ENCODE results near the gene KCNN2. TPM values are rescaled to one million over a fixed set of nuclear protein-coding genes. Genes with fewer than 3 reads are reported as not detected.

Gene KCNN2
- total RNA-seq, 1 donor from 2014 or later, result 10.0 TPM

- no peaks in the 10 kb centered on the region for H3K4me1 ChIP-seq
- no peak overlapping the region for H3K4me3 ChIP-seq
- no peaks in the 10 kb centered on the region for H3K36me3 ChIP-seq
- no peak overlapping the region for H3K27ac ChIP-seq
- TF ChIP-seq, protein P1, sequence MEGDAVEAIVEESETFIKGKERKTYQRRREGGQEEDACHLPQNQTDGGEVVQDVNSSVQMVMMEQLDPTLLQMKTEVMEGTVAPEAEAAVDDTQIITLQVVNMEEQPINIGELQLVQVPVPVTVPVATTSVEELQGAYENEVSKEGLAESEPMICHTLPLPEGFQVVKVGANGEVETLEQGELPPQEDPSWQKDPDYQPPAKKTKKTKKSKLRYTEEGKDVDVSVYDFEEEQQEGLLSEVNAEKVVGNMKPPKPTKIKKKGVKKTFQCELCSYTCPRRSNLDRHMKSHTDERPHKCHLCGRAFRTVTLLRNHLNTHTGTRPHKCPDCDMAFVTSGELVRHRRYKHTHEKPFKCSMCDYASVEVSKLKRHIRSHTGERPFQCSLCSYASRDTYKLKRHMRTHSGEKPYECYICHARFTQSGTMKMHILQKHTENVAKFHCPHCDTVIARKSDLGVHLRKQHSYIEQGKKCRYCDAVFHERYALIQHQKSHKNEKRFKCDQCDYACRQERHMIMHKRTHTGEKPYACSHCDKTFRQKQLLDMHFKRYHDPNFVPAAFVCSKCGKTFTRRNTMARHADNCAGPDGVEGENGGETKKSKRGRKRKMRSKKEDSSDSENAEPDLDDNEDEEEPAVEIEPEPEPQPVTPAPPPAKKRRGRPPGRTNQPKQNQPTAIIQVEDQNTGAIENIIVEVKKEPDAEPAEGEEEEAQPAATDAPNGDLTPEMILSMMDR (IDR thresholded peaks at IDR 0.05), result no peak
- DNase-seq (ENCODE audit: low spot score in 2 of 2), result no peak
- no peaks in the 10 kb centered on the region for H3K9me3 ChIP-seq
- intact Hi-C loops (cut with DNase I), result no loop called here
- no peaks in the 10 kb centered on the region for H3K27me3 ChIP-seq
These were observed 29.4 kb upstream of the KCNN2 start for GRCh38 chr5:114332493-114332892.

DNA sequence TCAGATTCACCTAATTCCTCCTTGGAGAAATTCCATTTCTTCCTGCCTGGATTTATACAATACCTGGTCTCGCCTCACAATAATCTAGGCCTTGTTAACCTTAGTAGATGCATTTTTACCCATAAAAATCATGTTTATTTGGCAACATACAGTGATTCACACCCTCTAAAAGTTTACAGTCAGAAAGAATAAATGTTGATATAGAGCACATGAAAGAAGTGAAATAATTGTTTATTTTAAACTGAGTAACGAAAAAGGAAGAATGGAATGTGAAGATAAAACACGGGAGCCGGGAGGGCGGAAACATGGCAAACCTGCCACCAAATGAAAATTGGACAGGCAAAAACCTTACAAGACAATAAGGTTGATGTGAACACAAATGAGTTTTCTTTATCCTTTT lies 28.9 kb upstream of the KCNN2 start:
- H3K9me3 ChIP-seq, result no peaks in the 10 kb centered on the region
- TF ChIP-seq, protein P1 (IDR thresholded peaks at IDR 0.05), result no peak
- no peaks in the 10 kb centered on the region for H3K27me3 ChIP-seq
- no peak overlapping the region for H3K4me3 ChIP-seq
- no peak for DNase-seq (ENCODE audit: low spot score in 2 of 2)
- no peaks in the 10 kb centered on the region for H3K4me1 ChIP-seq
- intact Hi-C loops (cut with DNase I), result no loop called here
- H3K36me3 ChIP-seq, result no peaks in the 10 kb centered on the region
- no peak overlapping the region for H3K27ac ChIP-seq

DNA sequence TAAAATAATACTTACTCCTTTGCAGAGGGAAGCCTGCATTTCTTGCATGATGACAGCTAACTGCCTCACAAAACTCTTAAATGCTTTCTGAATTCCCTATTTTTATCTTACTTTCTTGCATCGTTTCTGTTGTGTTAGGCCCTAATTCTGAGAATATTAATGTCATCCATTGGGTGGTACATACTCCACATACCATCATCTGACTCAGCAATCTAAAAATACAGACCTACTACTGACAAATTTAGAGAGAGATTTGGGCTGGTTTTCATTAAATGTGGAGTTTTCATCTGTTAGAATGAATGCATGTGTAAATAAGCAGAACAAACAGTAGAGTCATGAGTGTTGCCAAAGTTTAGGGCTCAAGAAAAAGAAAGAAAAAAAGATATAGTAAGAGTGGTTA lies 26.5 kb upstream of the KCNN2 start:
- TF ChIP-seq, protein P1 (IDR thresholded peaks at IDR 0.05), result no peak
- Histone ChIP-seq H3K4me3 (no peak overlapping the region), H3K36me3 (no peaks in the 10 kb centered on the region), H3K9me3 (no peaks in the 10 kb centered on the region), H3K27me3 (no peaks in the 10 kb centered on the region), H3K4me1 (no peaks in the 10 kb centered on the region), H3K27ac (no peak overlapping the region)
- no peak for DNase-seq (ENCODE audit: low spot score in 2 of 2)
- intact Hi-C loops (cut with DNase I), result no loop called here

- no peaks in the 10 kb centered on the region for H3K36me3 ChIP-seq
- no peaks in the 10 kb centered on the region for H3K27me3 ChIP-seq
- TF ChIP-seq, protein P1 (IDR thresholded peaks at IDR 0.05), result no peak
- intact Hi-C loops (cut with DNase I), result no loop called here
- H3K4me1 ChIP-seq, result no peaks in the 10 kb centered on the region
- H3K4me3 ChIP-seq, result no peak overlapping the region
- no peak overlapping the region for H3K27ac ChIP-seq
- DNase-seq (ENCODE audit: low spot score in 2 of 2), result no peak
- no peaks in the 10 kb centered on the region for H3K9me3 ChIP-seq
These were observed 22.8 kb upstream of the KCNN2 start for GRCh38 chr5:114339108-114339507.

DNA sequence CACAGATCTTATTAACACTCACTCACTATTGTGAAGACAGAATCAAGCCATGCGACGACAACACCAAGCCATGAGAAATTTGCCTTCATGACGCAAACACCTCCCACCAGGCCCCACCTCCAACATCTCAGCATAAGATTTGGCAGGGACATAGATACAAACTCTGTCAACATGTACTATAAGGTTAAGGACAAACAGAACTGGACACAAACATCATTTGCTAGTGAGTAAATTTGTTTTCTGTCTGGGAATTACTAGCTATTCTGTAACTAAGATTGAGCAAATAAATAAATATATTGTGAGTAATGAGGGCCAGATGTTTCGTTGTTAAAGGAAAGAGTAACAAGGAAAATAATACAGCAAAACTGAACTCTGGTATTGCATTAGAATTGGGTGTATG lies 15.7 kb upstream of the KCNN2 start:
- intact Hi-C loops (cut with DNase I), result no loop called here
- Histone ChIP-seq H3K27me3 (no peaks in the 10 kb centered on the region), H3K27ac (no peak overlapping the region), H3K4me1 (no peaks in the 10 kb centered on the region), H3K36me3 (no peaks in the 10 kb centered on the region), H3K4me3 (no peak overlapping the region), H3K9me3 (no peaks in the 10 kb centered on the region)
- no peak for DNase-seq (ENCODE audit: low spot score in 2 of 2)
- TF ChIP-seq, protein P1 (IDR thresholded peaks at IDR 0.05), result no peak
